HCT116 (cell line): ENCODE data around the gene MINDY4. TPM values are rescaled to one million over a fixed set of nuclear protein-coding genes. Genes with fewer than 3 reads are reported as not detected.
A peak's percentile ranks its signal among the peaks of the same experiment; 100 is the strongest.

Experiments
- ATAC-seq: fragments of 200-7000 bp; cut with Tn5 transposase; 2 replicates; pipeline ENCODE4 v1.9.1; 2020; ENCODE audit warnings: mild to moderate bottlenecking, moderate library complexity
- BruUV-seq: library from RNA; stranded (reverse); fragments of 400-500 nt; replicated peaks from 2 replicates; lab custom pipeline; 2021; lab: Mats Ljungman, UMichigan
- CTCF ChIA-PET: fragments of 300-600 bp; sonication (Branson Sonifier 250); formaldehyde crosslinking; loops from one replicate; lab custom pipeline; 2021; ENCODE audit warnings: antibody characterized with exemption; lab: Charles Lee
- POLR2A ChIA-PET: fragments of 300-600, 350-600 bp; sonication (Branson Sonifier 250); formaldehyde crosslinking; loops from one replicate; lab custom pipeline; 2021; ENCODE audit warnings: antibody characterized with exemption; lab: Charles Lee
- RAD21 ChIA-PET, 2 experiments: fragments of 300-600 bp; sonication (Branson Sonifier 250); formaldehyde crosslinking; loops; one replicate each; lab custom pipeline; 2023; ENCODE audit warnings: low total read pairs in 2 of 2; ENCODE audit not compliant: uncharacterized antibody in 2 of 2, unreplicated experiment in 2 of 2, low non-redundant PET in 1 of 2; lab: Charles Lee
- DNase-seq: peaks from one replicate; pipeline ENCODE4 v3.0.0-alpha.2; 2010; ENCODE audit warnings: low read depth, low spot score
- H2AFZ ChIP-seq: fragments of 200-600 bp; shearing (Covaris generic), sonication (generic); 2 replicates; pipeline ENCODE4 v1.6.1; 2017; ENCODE audit warnings: low read depth, mixed run types, mixed read lengths, antibody characterized with exemption, low read length; ENCODE audit not compliant: poor library complexity, severe bottlenecking
- H3K27ac ChIP-seq: 2 replicates; pipeline ENCODE4 v1.5.1; 2012; ENCODE audit warnings: low read depth, low read length
- H3K27me3 ChIP-seq: fragments of 200-600 bp; sonication (generic); 2 replicates; pipeline ENCODE4 v1.6.1; 2016; ENCODE audit warnings: mixed run types, low read length, mixed read lengths; ENCODE audit not compliant: insufficient read depth
- H3K36me3 ChIP-seq, 2 experiments: fragments of 200-500 bp in 1 of 2; fragments of 200-600 bp in 1 of 2; sonication (Bioruptor generic) in 1 of 2; sonication (generic) in 1 of 2; 2 replicates each; pipeline versions ENCODE4 v1.5.1 to v1.6.1; 2014 to 2016; ENCODE audit warnings: low read length in 2 of 2, inconsistent platforms in 1 of 2, mixed read lengths in 1 of 2, mixed run types in 1 of 2; ENCODE audit not compliant: insufficient read depth in 2 of 2, control insufficient read depth in 1 of 2
- H3K4me1 ChIP-seq, 2 experiments: fragments of 200-600 bp in 1 of 2; sonication (generic) in 1 of 2; 2 replicates each; pipeline versions ENCODE4 v1.5.1 to v1.6.1; 2012 to 2017; ENCODE audit warnings: low read length in 2 of 2, inconsistent platforms in 1 of 2, mild to moderate bottlenecking in 1 of 2, mixed read lengths in 1 of 2, mixed run types in 1 of 2, moderate library complexity in 1 of 2; ENCODE audit not compliant: insufficient read depth in 2 of 2, control insufficient read depth in 1 of 2
- H3K4me2 ChIP-seq: fragments of 200-600 bp; sonication (generic); 2 replicates; pipeline ENCODE4 v1.6.1; 2017; ENCODE audit warnings: mixed run types, low read length, mixed read lengths
- H3K4me3 ChIP-seq, 2 experiments: fragments of 200-600 bp in 1 of 2; sonication (generic) in 1 of 2; replicated peaks in 1 of 2; 2 replicates each; pipeline ENCODE4 v1.5.1; 2011 to 2016; ENCODE audit warnings: low read length in 2 of 2, control low read depth in 1 of 2, low read depth in 1 of 2, mild to moderate bottlenecking in 1 of 2, mixed read lengths in 1 of 2, mixed run types in 1 of 2
- H3K79me2 ChIP-seq: fragments of 200-600 bp; sonication (generic); 2 replicates; pipeline ENCODE4 v1.6.1; 2017; ENCODE audit warnings: mild to moderate bottlenecking, mixed run types, low read length, moderate library complexity, mixed read lengths; ENCODE audit not compliant: insufficient read depth
- H3K9ac ChIP-seq: fragments of 200-600 bp; sonication (generic); 2 replicates; pipeline ENCODE4 v1.6.1; 2016; ENCODE audit warnings: low read length, mixed read lengths
- H3K9me2 ChIP-seq: fragments of 200-600 bp; sonication (generic), shearing (Covaris generic); 2 replicates; pipeline ENCODE4 v1.6.1; 2017; ENCODE audit warnings: mixed run types, mild to moderate bottlenecking, moderate library complexity; ENCODE audit not compliant: insufficient read depth
- H3K9me3 ChIP-seq, 2 experiments: fragments of 200-500 bp in 1 of 2; fragments of 200-600 bp in 1 of 2; sonication (Bioruptor generic) in 1 of 2; sonication (generic) in 1 of 2; 2 replicates each; pipeline ENCODE4 v1.6.1; 2014 to 2017; ENCODE audit warnings: low read length in 2 of 2, mixed read lengths in 2 of 2, inconsistent platforms in 1 of 2, low read depth in 1 of 2, mild to moderate bottlenecking in 1 of 2, mixed run types in 1 of 2, moderate library complexity in 1 of 2; ENCODE audit not compliant: control insufficient read depth in 1 of 2, insufficient read depth in 1 of 2
- H4K20me1 ChIP-seq: fragments of 200-600 bp; sonication (generic), shearing (Covaris generic); 2 replicates; pipeline ENCODE4 v1.6.1; 2017; ENCODE audit warnings: mixed run types, mild to moderate bottlenecking, moderate library complexity; ENCODE audit not compliant: insufficient read depth
- CBX3 ChIP-seq: IDR thresholded peaks from 2 replicates; pipeline ENCODE4 v1.6.1; 2012; ENCODE audit warnings: low read depth
- CEBPB ChIP-seq: IDR thresholded peaks from 2 replicates; pipeline ENCODE4 v1.6.1; 2012; ENCODE audit warnings: low read depth
- EGR1 ChIP-seq: IDR thresholded peaks from 2 replicates; pipeline ENCODE4 v1.6.1; 2012; ENCODE audit warnings: low read depth
- EZH2 ChIP-seq: fragments of 200-600 bp; sonication (generic); IDR thresholded peaks from 2 replicates; pipeline ENCODE4 v1.6.1; 2017; ENCODE audit warnings: antibody characterized with exemption, mixed run types
- EZH2phosphoT487 ChIP-seq: fragments of 200-600 bp; IDR thresholded peaks from 2 replicates; pipeline ENCODE4 v1.6.1; 2018; ENCODE audit warnings: antibody characterized with exemption, borderline replicate concordance
- FOSL1 ChIP-seq: IDR thresholded peaks from 2 replicates; pipeline ENCODE4 v1.6.1; 2012; ENCODE audit warnings: low read depth
- MAX ChIP-seq: IDR thresholded peaks from 2 replicates; pipeline ENCODE4 v1.6.1; 2012
- RAD21 ChIP-seq: IDR thresholded peaks from 2 replicates; pipeline ENCODE4 v1.6.1; 2012; ENCODE audit warnings: low read depth, mild to moderate bottlenecking
- REST ChIP-seq: IDR thresholded peaks from 2 replicates; pipeline ENCODE4 v1.6.1; 2012; ENCODE audit warnings: low read depth
- SIN3A ChIP-seq: IDR thresholded peaks from 2 replicates; pipeline ENCODE4 v1.6.1; 2012; ENCODE audit warnings: low read depth
- SP1 ChIP-seq: IDR thresholded peaks from 2 replicates; pipeline ENCODE4 v1.6.1; 2012; ENCODE audit warnings: low read depth
- TCF7L2 ChIP-seq: IDR thresholded peaks from 2 replicates; pipeline ENCODE4 v1.7.0; 2011; ENCODE audit warnings: borderline replicate concordance, inconsistent platforms; ENCODE audit not compliant: insufficient read depth, insufficient read length; ENCODE audit errors: extremely low read depth
- YY1 ChIP-seq: IDR thresholded peaks from 2 replicates; pipeline ENCODE4 v1.6.1; 2011; ENCODE audit warnings: low read length, low read depth, moderate library complexity, mild to moderate bottlenecking; ENCODE audit not compliant: insufficient replicate concordance; ENCODE audit errors: extremely low read depth
- ZBTB33 ChIP-seq: IDR thresholded peaks from 2 replicates; pipeline ENCODE4 v1.6.1; 2011; ENCODE audit warnings: mild to moderate bottlenecking, low read length, moderate library complexity; ENCODE audit not compliant: insufficient replicate concordance; ENCODE audit errors: extremely low read depth
- ZNF274 ChIP-seq: fragments of 200-500 bp; sonication (Bioruptor generic); IDR thresholded peaks from 2 replicates; pipeline ENCODE4 v1.6.1; 2014; ENCODE audit warnings: mild to moderate bottlenecking, low read depth, low read length, inconsistent platforms
- intact Hi-C: fragments of 100-400 bp; cut with micrococcal nuclease; formaldehyde crosslinking; loops from 2 replicates; pipeline ENCODE4 v1.10.0; 2022
- total RNA-seq: library from RNA; stranded (reverse); gene quantifications from one replicate; pipeline ENCODE4 v1.2.1, GENCODE V29; 2021; ENCODE audit not compliant: unreplicated experiment
- TF ChIP-seq, protein P1 (sequence below), 3 experiments: fragments of 200-600 bp in 1 of 3; sonication (generic) in 1 of 3; IDR thresholded peaks in 2 of 3; conservative IDR thresholded peaks in 1 of 3; 2 replicates each; pipeline ENCODE4 v1.5.1; 2012 to 2017; ENCODE audit warnings: low read depth in 2 of 3, low read length in 2 of 3, antibody characterized with exemption in 1 of 3, borderline replicate concordance in 1 of 3, control low read depth in 1 of 3, mild to moderate bottlenecking in 1 of 3, mixed read lengths in 1 of 3, mixed run types in 1 of 3, moderate library complexity in 1 of 3; ENCODE audit not compliant: insufficient read depth in 1 of 3

Gene MINDY4
- total RNA-seq, 1 experiment from 2014 or later, result 6.1 TPM

DNA sequence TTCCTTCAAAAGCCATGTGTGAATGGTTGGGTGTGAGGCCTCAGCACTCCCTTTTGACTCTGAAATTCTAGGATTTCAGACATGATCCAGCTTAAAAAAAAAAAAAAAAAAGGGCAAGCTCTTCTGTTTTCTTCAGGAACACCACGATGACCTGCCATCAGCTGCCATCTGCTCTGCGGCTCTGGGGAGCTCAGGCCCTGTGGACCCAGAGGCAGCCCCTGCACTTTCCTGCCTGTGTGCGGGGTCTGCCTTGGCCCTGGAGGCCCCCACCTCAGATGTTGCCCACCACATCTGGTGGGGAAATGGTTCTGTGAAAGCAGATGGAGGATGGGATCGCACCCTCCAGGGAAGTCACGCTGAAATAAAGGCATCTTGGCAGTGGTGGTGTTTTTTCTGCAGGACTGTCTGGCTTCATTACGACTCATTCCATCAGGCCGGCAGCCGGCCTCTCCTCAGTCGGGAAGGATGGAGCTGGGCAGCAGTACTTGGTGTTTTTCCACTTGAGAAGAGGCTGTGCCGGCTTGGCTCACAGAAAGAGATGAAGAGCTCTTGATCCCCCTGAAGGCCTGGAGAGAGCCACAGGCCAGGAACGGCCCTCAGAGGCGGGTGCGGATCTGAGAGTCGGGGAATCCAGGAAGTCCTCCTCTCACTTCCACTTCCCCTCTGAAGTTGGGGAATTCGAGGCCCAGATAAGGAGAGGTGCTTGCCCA lies 74.4 kb downstream of the MINDY4 start:
- CTCF ChIA-PET, result interaction anchor here (1.0 kb wide), 2 partner anchors 93 to 277 kb away, joined by 3 read pairs; no protein-coding TSS in a partner anchor
- Histone ChIP-seq H3K79me2 (no peaks in the 10 kb centered on the region), H3K36me3 (no peaks in the 10 kb centered on the region), H3K9me3 (no peaks in the 10 kb centered on the region), H3K27ac (peak overlapping the region; percentile 32; the same call in 1 of the 2 replicates), H4K20me1 (no peaks in the 10 kb centered on the region), H3K4me2 (peak overlapping the region; percentile 21; the same call in 1 of the 2 replicates), H2AFZ (no peak overlapping the region), H3K4me3 (no peak overlapping the region), H3K9me2 (no peaks in the 10 kb centered on the region), H3K4me1 (peaks cover 18 to 20% of the 10 kb centered on the region in 2 experiments), H3K27me3 (no peaks in the 10 kb centered on the region), H3K9ac (no peak overlapping the region)
- TF ChIP-seq EZH2phosphoT487 (no peak), SP1 (no peak), ZBTB33 (no peak), ZNF274 (no peak), TCF7L2 (no peak), FOSL1 (no peak), CBX3 (no peak), EGR1 (no peak), MAX (no peak), REST (no peak), CEBPB (no peak), EZH2 (no peak), YY1 (no peak), SIN3A (no peak), RAD21 (no peak)
- TF ChIP-seq, protein P1, sequence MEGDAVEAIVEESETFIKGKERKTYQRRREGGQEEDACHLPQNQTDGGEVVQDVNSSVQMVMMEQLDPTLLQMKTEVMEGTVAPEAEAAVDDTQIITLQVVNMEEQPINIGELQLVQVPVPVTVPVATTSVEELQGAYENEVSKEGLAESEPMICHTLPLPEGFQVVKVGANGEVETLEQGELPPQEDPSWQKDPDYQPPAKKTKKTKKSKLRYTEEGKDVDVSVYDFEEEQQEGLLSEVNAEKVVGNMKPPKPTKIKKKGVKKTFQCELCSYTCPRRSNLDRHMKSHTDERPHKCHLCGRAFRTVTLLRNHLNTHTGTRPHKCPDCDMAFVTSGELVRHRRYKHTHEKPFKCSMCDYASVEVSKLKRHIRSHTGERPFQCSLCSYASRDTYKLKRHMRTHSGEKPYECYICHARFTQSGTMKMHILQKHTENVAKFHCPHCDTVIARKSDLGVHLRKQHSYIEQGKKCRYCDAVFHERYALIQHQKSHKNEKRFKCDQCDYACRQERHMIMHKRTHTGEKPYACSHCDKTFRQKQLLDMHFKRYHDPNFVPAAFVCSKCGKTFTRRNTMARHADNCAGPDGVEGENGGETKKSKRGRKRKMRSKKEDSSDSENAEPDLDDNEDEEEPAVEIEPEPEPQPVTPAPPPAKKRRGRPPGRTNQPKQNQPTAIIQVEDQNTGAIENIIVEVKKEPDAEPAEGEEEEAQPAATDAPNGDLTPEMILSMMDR (IDR thresholded peaks at IDR 0.05 in 2 of 3, conservative IDR thresholded peaks at IDR 0.05 in 1 of 3; ENCODE audit: borderline replicate concordance in 1 of 3, insufficient read depth in 1 of 3, low read depth in 2 of 3, low read length in 2 of 3), result no peak
- RAD21 ChIA-PET, result no interaction called here
- DNase-seq, result no peak
- intact Hi-C loops, result no loop called here
- ATAC-seq, result no peak
- POLR2A ChIA-PET, result interaction anchor here (1.0 kb wide), 1 partner anchor 33 kb away, joined by 3 read pairs; no protein-coding TSS in a partner anchor
- BruUV-seq, result no TSS peak
